ENCODE measurements around the gene MUC4. TPM values are rescaled to one million over a fixed set of nuclear protein-coding genes. Genes with fewer than 3 reads are reported as not detected.
A peak's percentile ranks its signal among the peaks of the same experiment; 100 is the strongest.

The MUC4 gene
- total and polyA plus RNA-seq, 9 of the 15 experiments (the other 6 are each of a cell fraction or from before 2014, with no cell fraction given) = under 0.01 to 0.21 (median 0.10) TPM; not detected in 4

- TF ChIP-seq POLR2G (IDR thresholded peaks at IDR 0.05; ENCODE audit: low read depth, low read length) = peak; percentile 61
- no peak for TF ChIP-seq ZNF347 (CRISPR knock-in tag; IDR thresholded peaks at IDR 0.05; ENCODE audit: low read depth)
- TF ChIP-seq ZBTB2 (IDR thresholded peaks at IDR 0.05) = no peak
- TF ChIP-seq TAF7 (tag; IDR thresholded peaks at IDR 0.05) = peak; percentile 9; the same call in 1 of the 2 replicates
- no peak; the same call in 1 of the 2 replicates for TF ChIP-seq ZNF121 (CRISPR knock-in tag; conservative IDR thresholded peaks at IDR 0.05)
- TF ChIP-seq GATAD2A (IDR thresholded peaks at IDR 0.05) = no peak
- no peak for TF ChIP-seq ZNF143 (CRISPR knock-in tag; IDR thresholded peaks at IDR 0.05)
- TF ChIP-seq PTRF (tag; IDR thresholded peaks at IDR 0.05) = no peak; the same call in 1 of the 2 replicates
- no peak for TF ChIP-seq L3MBTL2 (IDR thresholded peaks at IDR 0.05)
- no peak for TF ChIP-seq NEUROD1 (IDR thresholded peaks at IDR 0.05; ENCODE audit: borderline replicate concordance, low read depth, low read length, partially characterized antibody)
- TF ChIP-seq HNRNPK (IDR thresholded peaks at IDR 0.05; ENCODE audit: low read depth, low read length, poor library complexity, severe bottlenecking) = no peak
- no peak for TF ChIP-seq NCOR1 (IDR thresholded peaks at IDR 0.05)
- no peak for TF ChIP-seq MAZ (CRISPR knock-in tag; conservative IDR thresholded peaks at IDR 0.05 in 1 of 2, IDR thresholded peaks at IDR 0.05 in 1 of 2)
- 0 out of 2 replicates have a peak, but pooled peaks have one; percentile 14 for TF ChIP-seq KLF1 (tag; IDR thresholded peaks at IDR 0.05)
- TF ChIP-seq HDAC2 (IDR thresholded peaks at IDR 0.05) = no peak
- peak; percentile 46; the same call in 1 of the 2 replicates for TF ChIP-seq E2F4 (CRISPR knock-in tag; IDR thresholded peaks at IDR 0.05; ENCODE audit: low read depth)
- no peak for TF ChIP-seq ZBTB33 (CRISPR knock-in tag; IDR thresholded peaks at IDR 0.05)
- no peak for TF ChIP-seq PYGO2 (tag; IDR thresholded peaks at IDR 0.05)
- TF ChIP-seq TOE1 (IDR thresholded peaks at IDR 0.05; ENCODE audit: borderline replicate concordance) = no peak
- no peak for TF ChIP-seq TOE1 (CRISPR knock-in tag; IDR thresholded peaks at IDR 0.05; ENCODE audit: borderline replicate concordance, low read depth)
- no peak for TF ChIP-seq NCOA1 (IDR thresholded peaks at IDR 0.05; ENCODE audit: low read depth)
- no peak for TF ChIP-seq CTCF (IDR thresholded peaks at IDR 0.05 in 2 of 3, conservative IDR thresholded peaks at IDR 0.05 in 1 of 3; ENCODE audit: insufficient read depth in 2 of 3, low read depth in 1 of 3, low read length in 3 of 3)
These were observed 106.4 kb downstream of the MUC4 start (continued) for GRCh38 chr3:195705081-195705991.

All from K562 (cell line).